LNCaP clone FGC (cell line): ENCODE data around the gene B4GALNT1.
"Not testable (repeated sequence)": the region's sequence is repeated elsewhere in the genome, so short reads cannot be mapped to it uniquely, and the experiment has no call there.

Experiments used
- DNase-seq: peaks from one replicate; pipeline ENCODE4 v3.0.0-alpha.2; 2011; ENCODE audit warnings: low read depth
- H3K4me3 ChIP-seq: 2 replicates; pipeline ENCODE4 v1.5.1; 2011; ENCODE audit warnings: mild to moderate bottlenecking, low read depth, low read length, control low read depth
- TF ChIP-seq, protein P1 (sequence below): IDR thresholded peaks from 2 replicates; pipeline ENCODE4 v1.5.1; 2012; ENCODE audit warnings: mild to moderate bottlenecking; ENCODE audit not compliant: control insufficient read depth, insufficient read depth; ENCODE audit errors: extremely low read depth

B4GALNT1 gene

GRCh38 chr12:57641699-57642442 lies 8.9 kb upstream of the B4GALNT1 start:
- no peak overlapping the region for H3K4me3 ChIP-seq
- DNase-seq, result no peak
- TF ChIP-seq, protein P1, sequence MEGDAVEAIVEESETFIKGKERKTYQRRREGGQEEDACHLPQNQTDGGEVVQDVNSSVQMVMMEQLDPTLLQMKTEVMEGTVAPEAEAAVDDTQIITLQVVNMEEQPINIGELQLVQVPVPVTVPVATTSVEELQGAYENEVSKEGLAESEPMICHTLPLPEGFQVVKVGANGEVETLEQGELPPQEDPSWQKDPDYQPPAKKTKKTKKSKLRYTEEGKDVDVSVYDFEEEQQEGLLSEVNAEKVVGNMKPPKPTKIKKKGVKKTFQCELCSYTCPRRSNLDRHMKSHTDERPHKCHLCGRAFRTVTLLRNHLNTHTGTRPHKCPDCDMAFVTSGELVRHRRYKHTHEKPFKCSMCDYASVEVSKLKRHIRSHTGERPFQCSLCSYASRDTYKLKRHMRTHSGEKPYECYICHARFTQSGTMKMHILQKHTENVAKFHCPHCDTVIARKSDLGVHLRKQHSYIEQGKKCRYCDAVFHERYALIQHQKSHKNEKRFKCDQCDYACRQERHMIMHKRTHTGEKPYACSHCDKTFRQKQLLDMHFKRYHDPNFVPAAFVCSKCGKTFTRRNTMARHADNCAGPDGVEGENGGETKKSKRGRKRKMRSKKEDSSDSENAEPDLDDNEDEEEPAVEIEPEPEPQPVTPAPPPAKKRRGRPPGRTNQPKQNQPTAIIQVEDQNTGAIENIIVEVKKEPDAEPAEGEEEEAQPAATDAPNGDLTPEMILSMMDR, result no peak

- H3K4me3 ChIP-seq, result no peak overlapping the region
- TF ChIP-seq, protein P1, result no peak
- DNase-seq, result no peak
These were observed 7.4 kb upstream of the B4GALNT1 start for GRCh38 chr12:57640175-57641042.

DNA sequence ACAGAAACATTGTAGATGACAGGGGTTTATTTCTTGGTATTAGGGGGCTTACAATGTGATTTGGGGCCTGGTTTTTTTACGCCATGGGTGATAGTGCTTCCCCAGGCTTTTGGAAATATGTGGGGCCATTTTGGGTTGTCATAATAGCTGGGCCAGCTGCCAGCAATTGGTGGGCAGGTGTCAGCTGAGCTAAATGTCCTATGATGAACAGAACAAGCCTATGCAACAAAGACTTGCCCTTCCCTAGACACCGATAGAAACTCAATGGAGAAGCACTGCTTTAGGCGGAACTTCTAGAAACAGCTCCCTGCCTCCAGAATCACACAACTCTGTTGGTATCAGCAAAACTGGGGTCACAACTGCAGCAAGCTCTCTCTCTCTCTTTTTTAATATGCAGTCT lies 5.1 kb upstream of the B4GALNT1 start:
- H3K4me3 ChIP-seq, result no peak overlapping the region
- TF ChIP-seq, protein P1, result no peak
- no peak for DNase-seq

GRCh38 chr12:57637364-57637763 lies 4.4 kb upstream of the B4GALNT1 start:
- TF ChIP-seq, protein P1, result no peak
- no peak for DNase-seq

DNA sequence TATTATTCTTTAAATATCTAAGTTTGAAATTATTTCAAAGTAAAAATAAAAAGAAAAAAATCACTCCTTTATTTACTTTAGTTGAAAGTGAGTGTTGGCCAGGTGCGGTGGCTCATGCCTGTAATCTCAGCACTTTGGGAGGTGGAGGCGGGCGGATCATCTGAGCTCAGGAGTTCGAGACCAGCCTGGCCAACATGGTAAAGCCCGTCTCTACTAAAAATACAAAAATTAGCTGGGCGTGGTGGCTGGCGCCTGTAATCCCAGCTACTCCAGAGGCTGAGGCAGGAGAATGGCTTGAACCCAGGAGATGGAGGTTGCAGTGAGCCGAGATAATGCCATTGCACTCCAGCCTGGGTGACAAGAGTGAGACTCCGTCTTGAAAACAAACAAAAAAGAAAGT lies 3.7 kb upstream of the B4GALNT1 start:
- DNase-seq, H3K4me3 ChIP-seq: not testable (repeated sequence)

More at GRCh38 chr12:57637364-57637763, 4.4 kb upstream of the B4GALNT1 start:
- no peak overlapping the region for H3K4me3 ChIP-seq

GRCh38 chr12:57632073-57632957 lies 686 bp downstream of the B4GALNT1 start:
- DNase-seq, result no peak
- H3K4me3 ChIP-seq, result peak overlapping the region; percentile 55
- TF ChIP-seq, protein P1, result no peak
